ENCODE data around the gene HK1. TPM values are rescaled to one million over a fixed set of nuclear protein-coding genes. Genes with fewer than 3 reads are reported as not detected.
"Not testable (repeated sequence)": the region's sequence is repeated elsewhere in the genome, so short reads cannot be mapped to it uniquely, and the experiment has no call there.

HK1 gene
- total RNA-seq, 1 donor from 2014 or later, result 131 TPM

DNA sequence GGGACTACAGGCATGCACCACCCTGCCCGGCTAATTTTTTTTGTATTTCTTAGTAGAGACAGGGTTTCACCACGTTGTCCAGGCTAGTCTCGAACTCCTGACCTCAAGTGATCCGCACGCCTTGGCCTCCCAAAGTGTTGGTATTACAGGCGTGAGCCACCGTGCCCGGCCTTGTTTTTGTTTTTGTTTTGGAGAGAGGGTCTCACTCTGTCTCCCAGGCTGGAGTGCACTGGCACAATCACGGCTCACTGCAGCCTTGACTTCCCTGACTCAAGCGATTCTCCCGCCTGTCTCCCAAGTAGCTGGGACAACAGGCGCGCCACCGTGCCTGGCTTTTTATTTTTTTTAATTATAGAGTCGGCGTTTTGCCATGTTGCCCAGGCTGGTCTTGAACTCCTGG is 172.1 kb downstream of the HK1 start:
- DNase-seq (ENCODE audit: low read depth), result not testable (repeated sequence)

DNA sequence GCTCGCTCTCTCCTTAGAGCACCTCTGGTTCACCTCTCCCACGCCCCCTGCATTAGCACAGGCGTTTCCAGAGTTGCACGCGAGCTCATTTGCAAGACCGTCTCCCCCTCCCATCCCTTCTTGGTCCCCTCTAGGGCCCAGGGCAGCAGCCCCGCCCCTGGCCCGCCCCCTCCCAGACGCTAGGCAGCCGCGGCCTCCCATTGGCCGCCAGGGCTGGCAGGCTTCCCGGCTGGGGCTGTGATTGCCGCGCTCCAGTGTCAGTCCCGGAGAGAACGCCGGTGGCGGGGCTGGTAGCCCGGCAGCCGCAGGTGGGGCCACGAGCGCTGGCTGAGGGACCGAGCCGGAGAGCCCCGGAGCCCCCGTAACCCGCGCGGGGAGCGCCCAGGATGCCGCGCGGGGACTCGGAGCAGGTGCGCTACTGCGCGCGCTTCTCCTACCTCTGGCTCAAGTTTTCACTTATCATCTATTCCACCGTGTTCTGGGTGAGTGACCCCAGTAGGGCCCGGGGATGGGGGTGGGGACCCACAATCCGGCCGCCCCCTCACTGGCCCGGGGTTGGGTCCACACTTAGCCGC is 173.0 kb downstream of the HK1 start, which contains the start of gene TSPAN15:
Gene TSPAN15, plus strand, starts transcription at position 257 of the 575 bp plus-strand sequence. Its CDS starts 130 bp downstream, at position 387.
- DNase-seq (ENCODE audit: low read depth), result peak; percentile 49

Other genes starting within 250 kb of the HK1 start
- 18.0 and 53.7 TPM in 2 replicates for gene SRGN, start 190.4 kb upstream of the HK1 start, total RNA-seq
- 77.3 and 79.3 TPM in 2 replicates for gene VPS26A, start 154.3 kb upstream of the HK1 start, total RNA-seq
- 31.6 and 31.9 TPM in 2 replicates for gene SUPV3L1, start 98.3 kb upstream of the HK1 start, total RNA-seq
- gene HKDC1, start 58.2 kb upstream of the HK1 start, total RNA-seq, result 51.7 and 117 TPM in 2 replicates
- gene TACR2, start 138.4 kb downstream of the HK1 start, total RNA-seq, result 0.05 TPM in 1 of 2 replicates, not detected in the other
- 56.6 and 63.0 TPM in 2 replicates for gene TSPAN15, start 173.0 kb downstream of the HK1 start, total RNA-seq

All from renal cortical epithelial cell (primary cell).